Choroid plexus epithelial cell (primary cell): ENCODE results near the gene LPCAT1.
"Not testable (repeated sequence)": the region's sequence is repeated elsewhere in the genome, so short reads cannot be mapped to it uniquely, and the experiment has no call there.

Experiments used
- DNase-seq: peaks from one replicate; pipeline ENCODE4 v3.0.0-alpha.2; 2010; ENCODE audit warnings: low read depth
- H3K4me3 ChIP-seq: 2 replicates; pipeline ENCODE4 v1.5.1; 2011; ENCODE audit warnings: low read depth, mild to moderate bottlenecking, control low read depth, low read length, moderate library complexity
- CTCF ChIP-seq: conservative IDR thresholded peaks from 2 replicates; pipeline ENCODE4 v1.5.1; 2011; ENCODE audit warnings: low read depth, mild to moderate bottlenecking, control low read depth, inconsistent platforms, low read length, moderate library complexity

The LPCAT1 gene

GRCh38 chr5:1516615-1517601 lies 6.9 kb downstream of the LPCAT1 start:
- no peak overlapping the region for H3K4me3 ChIP-seq
- no peak for TF ChIP-seq CTCF
- DNase-seq = peak; percentile 51

GRCh38 chr5:1515921-1516571 lies 7.7 kb downstream of the LPCAT1 start:
- no peak overlapping the region for H3K4me3 ChIP-seq
- TF ChIP-seq CTCF = no peak
- peak; percentile 51 for DNase-seq

GRCh38 chr5:1515311-1515920 lies 8.3 kb downstream of the LPCAT1 start:
- TF ChIP-seq CTCF = no peak
- no peak overlapping the region for H3K4me3 ChIP-seq
- DNase-seq = no peak

GRCh38 chr5:1514819-1515310 lies 8.9 kb downstream of the LPCAT1 start:
- DNase-seq, H3K4me3 ChIP-seq: not testable (repeated sequence)

- no peak for DNase-seq
- H3K4me3 ChIP-seq = no peak overlapping the region
- no peak for TF ChIP-seq CTCF
Measured at GRCh38 chr5:1514027-1514818, 9.5 kb downstream of the LPCAT1 start.

GRCh38 chr5:1513326-1514026 lies 10.3 kb downstream of the LPCAT1 start:
- DNase-seq = no peak
- no peak overlapping the region for H3K4me3 ChIP-seq
- no peak for TF ChIP-seq CTCF
